Neural progenitor cell (in vitro differentiated cells): ENCODE data around the gene CHST3. TPM values are rescaled to one million over a fixed set of nuclear protein-coding genes. Genes with fewer than 3 reads are reported as not detected.

Experiments
- DNase-seq: peaks from one replicate; pipeline ENCODE4 v3.0.0-alpha.2; 2016; ENCODE audit warnings: low spot score
- H2AFZ ChIP-seq: fragments of 200-600 bp; sonication (generic); replicated peaks from 2 replicates; pipeline ENCODE4 v1.6.1; 2016; ENCODE audit warnings: antibody characterized with exemption
- H3F3A ChIP-seq: fragments of 200-600 bp; sonication (generic); 2 replicates; pipeline ENCODE4 v1.6.1; 2016; ENCODE audit warnings: antibody characterized with exemption, low read depth
- H3K27ac ChIP-seq: fragments of 200-600 bp; sonication (generic); 2 replicates; pipeline ENCODE4 v1.5.1; 2016; ENCODE audit warnings: mild to moderate bottlenecking
- H3K27me3 ChIP-seq: fragments of 200-600 bp; sonication (generic); 2 replicates; pipeline ENCODE4 v1.6.1; 2016; ENCODE audit warnings: mild to moderate bottlenecking, moderate library complexity
- H3K36me3 ChIP-seq: fragments of 200-600 bp; sonication (generic); 2 replicates; pipeline ENCODE4 v1.5.1; 2016
- H3K4me1 ChIP-seq: fragments of 200-600 bp; sonication (generic); 2 replicates; pipeline ENCODE4 v1.6.1; 2016; ENCODE audit warnings: mixed run types
- H3K4me2 ChIP-seq: fragments of 200-600 bp; sonication (generic); 2 replicates; pipeline ENCODE4 v1.6.1; 2016
- H3K4me3 ChIP-seq: fragments of 200-600 bp; sonication (generic); 2 replicates; pipeline ENCODE4 v1.5.1; 2016
- H3K79me2 ChIP-seq: fragments of 200-600 bp; sonication (generic); 2 replicates; pipeline ENCODE4 v1.6.1; 2016; ENCODE audit warnings: low read depth
- H3K9ac ChIP-seq: fragments of 200-600 bp; sonication (generic); 2 replicates; pipeline ENCODE4 v1.6.1; 2016
- H3K9me3 ChIP-seq: fragments of 200-600 bp; sonication (generic); 2 replicates; pipeline ENCODE4 v1.5.1; 2016; ENCODE audit warnings: low read depth
- H4K20me1 ChIP-seq: fragments of 200-600 bp; sonication (generic); 2 replicates; pipeline ENCODE4 v1.6.1; 2016; ENCODE audit warnings: low read depth
- H3K27ac Mint-ChIP-seq: 3 replicates; pipeline ENCODE4 v1.8.0; 2021; ENCODE audit warnings: mixed read lengths
- H3K27me3 Mint-ChIP-seq: 2 replicates; pipeline ENCODE4 v1.8.0; 2022; ENCODE audit warnings: low read depth, mild to moderate bottlenecking, inconsistent platforms, moderate library complexity, mixed read lengths; ENCODE audit not compliant: insufficient read depth
- H3K36me3 Mint-ChIP-seq: 3 replicates; pipeline ENCODE4 v1.8.0; 2021; ENCODE audit warnings: mixed read lengths
- H3K4me1 Mint-ChIP-seq: 3 replicates; pipeline ENCODE4 v1.8.0; 2021; ENCODE audit warnings: mixed read lengths
- H3K4me3 Mint-ChIP-seq: 3 replicates; pipeline ENCODE4 v1.8.0; 2021; ENCODE audit warnings: mild to moderate bottlenecking, moderate library complexity, mixed read lengths
- H3K9me3 Mint-ChIP-seq: 3 replicates; pipeline ENCODE4 v1.8.0; 2020; ENCODE audit warnings: mixed read lengths
- CTCF ChIP-seq: fragments of 200-600 bp; sonication (generic); IDR thresholded peaks from 2 replicates; pipeline ENCODE4 v1.5.1; 2017; ENCODE audit warnings: antibody characterized with exemption, mild to moderate bottlenecking
- EZH2 ChIP-seq: fragments of 200-600 bp; sonication (generic); IDR thresholded peaks from 2 replicates; pipeline ENCODE4 v1.6.1; 2017; ENCODE audit warnings: antibody characterized with exemption, mild to moderate bottlenecking, moderate library complexity
- EZH2phosphoT487 ChIP-seq: fragments of 200-600 bp; sonication (generic); IDR thresholded peaks from 2 replicates; pipeline ENCODE4 v1.6.1; 2017; ENCODE audit warnings: antibody characterized with exemption
- total RNA-seq: library from RNA; depleted of rRNA; stranded (reverse); fragments of >200 nt; gene quantifications from 2 replicates; pipeline ENCODE4 v1.2.3, GENCODE V29; 2015; ENCODE audit warnings: low replicate concordance

Gene CHST3
- total RNA-seq, 1 donor from 2014 or later: 9.1 TPM

GRCh38 chr10:71999360-72000072 lies 35.3 kb downstream of the CHST3 start:
- Histone ChIP-seq H3K79me2 (no peaks in the 10 kb centered on the region), H3K4me2 (no peak overlapping the region), H3K27me3 (no peaks in the 10 kb centered on the region), H4K20me1 (peaks cover 8% of the 10 kb centered on the region), H3K9me3 (no peaks in the 10 kb centered on the region), H2AFZ (no peak overlapping the region), H3F3A (no peaks in the 10 kb centered on the region), H3K4me1 (no peaks in the 10 kb centered on the region), H3K36me3 (no peaks in the 10 kb centered on the region), H3K27ac (no peak overlapping the region), H3K4me3 (no peak overlapping the region), H3K9ac (no peak overlapping the region)
- no peaks in the 10 kb centered on the region for H3K36me3 Mint-ChIP-seq
- H3K27me3 Mint-ChIP-seq: peaks cover 7% of the 10 kb centered on the region
- TF ChIP-seq EZH2phosphoT487: no peak
- no peak for TF ChIP-seq EZH2
- H3K4me1 Mint-ChIP-seq: peaks cover 28% of the 10 kb centered on the region
- H3K27ac Mint-ChIP-seq: peak overlapping the region; percentile 87
- H3K9me3 Mint-ChIP-seq: no peaks in the 10 kb centered on the region
- H3K4me3 Mint-ChIP-seq: no peak overlapping the region
- peak; percentile 37 for DNase-seq

- Histone ChIP-seq H3K27me3 (no peaks in the 10 kb centered on the region), H4K20me1 (peaks cover 8% of the 10 kb centered on the region), H3K4me3 (no peak overlapping the region), H3K9ac (no peak overlapping the region), H3K27ac (no peak overlapping the region), H3K36me3 (no peaks in the 10 kb centered on the region), H3F3A (no peaks in the 10 kb centered on the region), H3K4me2 (no peak overlapping the region), H2AFZ (no peak overlapping the region), H3K79me2 (no peaks in the 10 kb centered on the region), H3K4me1 (no peaks in the 10 kb centered on the region), H3K9me3 (no peaks in the 10 kb centered on the region)
- Mint-ChIP-seq H3K36me3 (no peaks in the 10 kb centered on the region), H3K27ac (peak overlapping the region; percentile 81), H3K27me3 (peaks cover 7% of the 10 kb centered on the region), H3K4me1 (peaks cover 28% of the 10 kb centered on the region), H3K9me3 (no peaks in the 10 kb centered on the region), H3K4me3 (no peak overlapping the region)
- no peak for TF ChIP-seq EZH2
- TF ChIP-seq CTCF: no peak
- no peak for TF ChIP-seq EZH2phosphoT487
- DNase-seq: no peak
Measured at GRCh38 chr10:72000073-72001032, 36.2 kb downstream of the CHST3 start.

GRCh38 chr10:72001033-72001395 lies 36.8 kb downstream of the CHST3 start:
- no peaks in the 10 kb centered on the region for H3K79me2 ChIP-seq
- no peaks in the 10 kb centered on the region for H3K36me3 ChIP-seq

More at GRCh38 chr10:72001033-72001395, 36.8 kb downstream of the CHST3 start:
- H3K4me1 ChIP-seq: no peaks in the 10 kb centered on the region
- H3K27ac Mint-ChIP-seq: no peak overlapping the region
- H3K36me3 Mint-ChIP-seq: no peaks in the 10 kb centered on the region
- no peak overlapping the region for H3K4me2 ChIP-seq
- no peak overlapping the region for H3K4me3 ChIP-seq
- H3K9ac ChIP-seq: no peak overlapping the region
- H3K9me3 Mint-ChIP-seq: no peaks in the 10 kb centered on the region
- TF ChIP-seq EZH2: no peak
- no peak for TF ChIP-seq EZH2phosphoT487
- TF ChIP-seq CTCF: no peak
- no peaks in the 10 kb centered on the region for H3K27me3 ChIP-seq
- H3K9me3 ChIP-seq: no peaks in the 10 kb centered on the region
- peaks cover 8% of the 10 kb centered on the region for H4K20me1 ChIP-seq
- peaks cover 28% of the 10 kb centered on the region for H3K4me1 Mint-ChIP-seq
- no peak for DNase-seq
- no peak overlapping the region for H2AFZ ChIP-seq
- peaks cover 7% of the 10 kb centered on the region for H3K27me3 Mint-ChIP-seq
- no peaks in the 10 kb centered on the region for H3F3A ChIP-seq
- H3K4me3 Mint-ChIP-seq: no peak overlapping the region
- no peak overlapping the region for H3K27ac ChIP-seq
